K562 (cell line): ENCODE data around the gene RHOBTB3. TPM values are rescaled to one million over a fixed set of nuclear protein-coding genes. Genes with fewer than 3 reads are reported as not detected.
A peak's percentile ranks its signal among the peaks of the same experiment; 100 is the strongest.

Experiments used
- ELF4 ChIP-seq: fragments of 450-650 bp; formaldehyde crosslinking; IDR thresholded peaks from 2 replicates; pipeline ENCODE4 v1.4.0; 2022; ENCODE audit warnings: missing genetic modification characterization
- GABPA ChIP-seq: fragments of 200-800 bp; sonication (Bioruptor generic); conservative IDR thresholded peaks from 2 replicates; pipeline ENCODE4 v1.6.1; 2016; ENCODE audit warnings: low read depth, missing genetic modification characterization, missing compliant biosample characterization
- HIVEP1 ChIP-seq: fragments of 250-450 bp; sonication (Bioruptor Pico); IDR thresholded peaks from 2 replicates; pipeline ENCODE4 v1.4.0; 2020; ENCODE audit warnings: mild to moderate bottlenecking
- JUNB ChIP-seq: fragments of 450-650 bp; formaldehyde crosslinking; conservative IDR thresholded peaks from 2 replicates; pipeline ENCODE4 v1.4.0; 2020; ENCODE audit warnings: mild to moderate bottlenecking
- KAT8 ChIP-seq: fragments of 450-650 bp; IDR thresholded peaks from 2 replicates; pipeline ENCODE4 v1.6.1; 2016; ENCODE audit warnings: low read depth, mild to moderate bottlenecking
- MXI1 ChIP-seq: IDR thresholded peaks from 2 replicates; pipeline ENCODE4 v1.6.1; 2011; ENCODE audit warnings: low read depth, mild to moderate bottlenecking, improper control_type of control experiment, low read length
- SPI1 ChIP-seq: IDR thresholded peaks from 2 replicates; pipeline ENCODE4 v1.6.1; 2011; ENCODE audit warnings: low read depth, low read length, control low read depth, borderline replicate concordance
- THRAP3 ChIP-seq: fragments of 450-650 bp; IDR thresholded peaks from 2 replicates; pipeline ENCODE4 v1.6.1; 2016; ENCODE audit warnings: mild to moderate bottlenecking, inconsistent platforms, borderline replicate concordance
- ZBTB40 ChIP-seq, 2 experiments: fragments of 450-650 bp in 1 of 2; sonication (generic) in 1 of 2; formaldehyde crosslinking in 1 of 2; IDR thresholded peaks; 2 replicates each; pipeline versions ENCODE4 v1.7.1 to v1.9.0; 2016 to 2022; ENCODE audit warnings: inconsistent platforms in 1 of 2, mild to moderate bottlenecking in 1 of 2, missing genetic modification reagents in 1 of 2
- ZNF316 ChIP-seq: fragments of 450-650 bp; IDR thresholded peaks from 2 replicates; pipeline ENCODE4 v1.6.1; 2016
- ZNF408 ChIP-seq: fragments of 250-450 bp; sonication (Bioruptor Pico); IDR thresholded peaks from 2 replicates; pipeline ENCODE4 v1.4.0; 2020; ENCODE audit warnings: low read depth, mild to moderate bottlenecking, moderate library complexity
- polyA plus RNA-seq, 8 experiments: library from polyadenylated mRNA; depleted of rRNA in 4 of 8; stranded (reverse) in 5 of 8; unstranded in 3 of 8; fragments of >200 nt; fragmentation: Nextera tagmentation in 2 of 8; fragmentation: Illumina TruSeq in 1 of 8; extraction: Ambion mirVana in 2 of 8; extraction: Trizol in 1 of 8; gene quantifications; 2 replicates each; pipeline versions ENCODE4 v1.2.1 to v1.2.3, GENCODE V29; 2011 to 2014; ENCODE audit warnings: inconsistent platforms in 1 of 8, missing spikeins in 1 of 8
- total RNA-seq, 7 experiments: library from RNA; depleted of rRNA in 6 of 7; stranded (reverse); fragments of >200 nt in 6 of 7; fragmentation: Illumina TruSeq in 2 of 7; extraction: Trizol in 2 of 7; gene quantifications; 2 replicates each; pipeline versions ENCODE4 v1.2.1 to v1.2.3, GENCODE V29; 2011 to 2021; ENCODE audit warnings: low replicate concordance in 1 of 7
- TF ChIP-seq, protein P1 (sequence below): fragments of 250-450 bp; sonication (Bioruptor Pico); IDR thresholded peaks from 2 replicates; pipeline ENCODE4 v1.4.0; 2020
- TF ChIP-seq, protein P2 (sequence below): fragments of 450-650 bp; IDR thresholded peaks from 2 replicates; pipeline ENCODE4 v1.6.1; 2014; ENCODE audit warnings: low read depth, mild to moderate bottlenecking, moderate library complexity, borderline replicate concordance
- TF ChIP-seq, protein P3 (sequence below): fragments of 450-650 bp; IDR thresholded peaks from 2 replicates; pipeline ENCODE4 v1.6.1; 2016; ENCODE audit warnings: borderline replicate concordance

RHOBTB3 gene
- total and polyA plus RNA-seq, 9 of the 15 experiments (the other 6 are each of a cell fraction or from before 2014, with no cell fraction given), result 39.7 to 143 (median 115) TPM

GRCh38 chr5:95728494-95729114 lies 2.5 kb upstream of the RHOBTB3 start (continued):
- peak; percentile 41; the same call in 1 of the 2 replicates for TF ChIP-seq ZBTB40 (IDR thresholded peaks at IDR 0.05)
- TF ChIP-seq ZBTB40 (CRISPR knock-in tag; IDR thresholded peaks at IDR 0.05), result no peak
- peak; percentile 99 for TF ChIP-seq ELF4 (CRISPR knock-in tag)
- TF ChIP-seq ZNF316, result peak; percentile 67
- TF ChIP-seq SPI1, result no peak
- TF ChIP-seq, protein P1, sequence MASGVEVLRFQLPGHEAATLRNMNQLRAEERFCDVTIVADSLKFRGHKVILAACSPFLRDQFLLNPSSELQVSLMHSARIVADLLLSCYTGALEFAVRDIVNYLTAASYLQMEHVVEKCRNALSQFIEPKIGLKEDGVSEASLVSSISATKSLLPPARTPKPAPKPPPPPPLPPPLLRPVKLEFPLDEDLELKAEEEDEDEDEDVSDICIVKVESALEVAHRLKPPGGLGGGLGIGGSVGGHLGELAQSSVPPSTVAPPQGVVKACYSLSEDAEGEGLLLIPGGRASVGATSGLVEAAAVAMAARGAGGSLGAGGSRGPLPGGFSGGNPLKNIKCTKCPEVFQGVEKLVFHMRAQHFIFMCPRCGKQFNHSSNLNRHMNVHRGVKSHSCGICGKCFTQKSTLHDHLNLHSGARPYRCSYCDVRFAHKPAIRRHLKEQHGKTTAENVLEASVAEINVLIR (CRISPR knock-in tag), result peak; percentile 96
- TF ChIP-seq, protein P2, sequence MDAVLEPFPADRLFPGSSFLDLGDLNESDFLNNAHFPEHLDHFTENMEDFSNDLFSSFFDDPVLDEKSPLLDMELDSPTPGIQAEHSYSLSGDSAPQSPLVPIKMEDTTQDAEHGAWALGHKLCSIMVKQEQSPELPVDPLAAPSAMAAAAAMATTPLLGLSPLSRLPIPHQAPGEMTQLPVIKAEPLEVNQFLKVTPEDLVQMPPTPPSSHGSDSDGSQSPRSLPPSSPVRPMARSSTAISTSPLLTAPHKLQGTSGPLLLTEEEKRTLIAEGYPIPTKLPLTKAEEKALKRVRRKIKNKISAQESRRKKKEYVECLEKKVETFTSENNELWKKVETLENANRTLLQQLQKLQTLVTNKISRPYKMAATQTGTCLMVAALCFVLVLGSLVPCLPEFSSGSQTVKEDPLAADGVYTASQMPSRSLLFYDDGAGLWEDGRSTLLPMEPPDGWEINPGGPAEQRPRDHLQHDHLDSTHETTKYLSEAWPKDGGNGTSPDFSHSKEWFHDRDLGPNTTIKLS, result no peak
- no peak for TF ChIP-seq MXI1
- TF ChIP-seq ZNF408 (CRISPR knock-in tag), result peak; percentile 68; the same call in 1 of the 2 replicates
- TF ChIP-seq JUNB (CRISPR knock-in tag), result peak; percentile 52; the same call in 1 of the 2 replicates
- TF ChIP-seq HIVEP1 (CRISPR knock-in tag), result peak; percentile 99
- peak; percentile 82 for TF ChIP-seq GABPA
- TF ChIP-seq KAT8, result no peak
- no peak; the same call in none of the 2 replicates for TF ChIP-seq THRAP3
- TF ChIP-seq, protein P3, sequence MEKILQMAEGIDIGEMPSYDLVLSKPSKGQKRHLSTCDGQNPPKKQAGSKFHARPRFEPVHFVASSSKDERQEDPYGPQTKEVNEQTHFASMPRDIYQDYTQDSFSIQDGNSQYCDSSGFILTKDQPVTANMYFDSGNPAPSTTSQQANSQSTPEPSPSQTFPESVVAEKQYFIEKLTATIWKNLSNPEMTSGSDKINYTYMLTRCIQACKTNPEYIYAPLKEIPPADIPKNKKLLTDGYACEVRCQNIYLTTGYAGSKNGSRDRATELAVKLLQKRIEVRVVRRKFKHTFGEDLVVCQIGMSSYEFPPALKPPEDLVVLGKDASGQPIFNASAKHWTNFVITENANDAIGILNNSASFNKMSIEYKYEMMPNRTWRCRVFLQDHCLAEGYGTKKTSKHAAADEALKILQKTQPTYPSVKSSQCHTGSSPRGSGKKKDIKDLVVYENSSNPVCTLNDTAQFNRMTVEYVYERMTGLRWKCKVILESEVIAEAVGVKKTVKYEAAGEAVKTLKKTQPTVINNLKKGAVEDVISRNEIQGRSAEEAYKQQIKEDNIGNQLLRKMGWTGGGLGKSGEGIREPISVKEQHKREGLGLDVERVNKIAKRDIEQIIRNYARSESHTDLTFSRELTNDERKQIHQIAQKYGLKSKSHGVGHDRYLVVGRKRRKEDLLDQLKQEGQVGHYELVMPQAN, result no peak
